GM18867 (cell line): ENCODE data around the gene KLHL1.

ENCODE experiments used
- ATAC-seq: cut with Tn5 transposase; IDR thresholded peaks from one replicate; pipeline ENCODE4 v1.9.1; 2021; ENCODE audit warnings: mild to moderate bottlenecking, moderate library complexity; ENCODE audit not compliant: unreplicated experiment

KLHL1 gene

GRCh38 chr13:69690999-69691398, 417.3 kb downstream of the KLHL1 start:
- no peak for ATAC-seq

DNA sequence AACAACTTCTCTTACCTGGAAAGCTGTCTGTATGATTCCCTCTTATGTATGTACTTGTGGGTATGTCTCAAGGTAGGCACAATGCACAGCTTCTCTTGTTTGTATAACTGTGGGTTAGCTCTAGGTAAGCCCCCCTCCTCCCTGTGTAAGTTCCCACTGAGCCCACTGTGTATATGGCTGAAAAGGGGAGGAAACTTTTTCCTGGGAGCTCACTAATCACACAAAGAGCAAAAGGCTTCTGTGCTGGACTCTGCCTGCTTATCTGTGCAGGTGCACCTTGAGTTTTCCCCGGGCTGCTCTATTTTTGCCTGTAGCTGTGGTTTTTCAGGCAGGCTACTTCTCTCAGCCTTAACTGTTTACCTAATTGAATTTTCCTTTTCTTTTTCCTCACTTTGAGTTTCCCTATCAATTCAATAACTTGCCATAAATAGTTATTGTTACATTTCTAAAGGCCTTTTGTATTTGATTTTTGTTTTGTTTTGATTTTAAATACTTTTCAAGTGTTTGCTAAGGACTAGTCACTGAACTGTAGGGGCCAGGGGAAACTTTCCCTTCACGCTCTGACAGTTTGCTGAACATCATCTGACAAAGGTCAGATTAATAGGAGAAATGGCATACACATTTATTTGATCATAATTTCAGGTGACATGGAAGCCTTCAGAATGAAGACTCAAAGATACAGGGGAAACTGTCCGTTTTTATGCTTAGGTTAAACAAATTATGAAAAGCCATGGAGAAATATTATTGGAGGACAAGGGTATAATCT, 424.1 kb downstream of the KLHL1 start:
- ATAC-seq: no peak

DNA sequence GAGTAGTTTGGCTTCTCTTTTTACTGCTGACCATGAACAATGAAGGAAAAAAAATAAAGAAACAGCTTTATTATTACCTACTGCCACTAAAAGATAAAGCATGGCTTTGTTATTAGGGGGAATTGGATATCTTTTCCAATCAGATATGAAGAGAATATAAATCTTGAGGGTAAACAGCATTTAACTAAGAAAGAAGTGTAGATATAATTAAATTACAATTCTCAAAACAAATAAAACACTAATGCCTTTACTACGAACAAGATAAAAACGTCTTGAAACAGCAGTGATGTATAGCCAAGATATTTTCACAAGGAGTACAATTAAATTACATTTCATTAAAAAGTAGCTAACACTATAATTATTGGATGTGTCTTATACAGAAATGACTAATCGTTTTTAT, 426.5 kb downstream of the KLHL1 start:
- no peak for ATAC-seq

- no peak for ATAC-seq
These were observed 430.9 kb downstream of the KLHL1 start for GRCh38 chr13:69677343-69677742.

DNA sequence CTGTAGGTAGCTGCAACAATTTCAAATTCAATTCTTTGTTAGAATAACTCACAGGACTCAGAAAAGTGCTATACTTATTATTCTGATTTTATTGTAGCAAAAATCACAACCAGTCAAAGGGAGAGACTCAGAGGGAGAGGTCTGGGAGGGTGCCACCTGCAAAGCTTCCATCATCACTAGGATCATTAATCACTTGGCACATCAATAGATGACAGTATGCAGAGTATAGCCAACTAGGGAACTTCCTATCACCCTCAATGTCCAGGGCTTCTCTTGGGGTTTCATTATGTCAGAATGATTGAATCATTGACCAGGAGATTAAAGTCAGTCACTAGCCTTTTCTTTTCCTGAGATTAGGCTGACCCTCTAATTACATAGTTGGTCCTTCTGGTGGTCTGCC, 432.0 kb downstream of the KLHL1 start:
- no peak for ATAC-seq

- no peak for ATAC-seq
These were observed 448.1 kb downstream of the KLHL1 start for GRCh38 chr13:69660155-69660554.

DNA sequence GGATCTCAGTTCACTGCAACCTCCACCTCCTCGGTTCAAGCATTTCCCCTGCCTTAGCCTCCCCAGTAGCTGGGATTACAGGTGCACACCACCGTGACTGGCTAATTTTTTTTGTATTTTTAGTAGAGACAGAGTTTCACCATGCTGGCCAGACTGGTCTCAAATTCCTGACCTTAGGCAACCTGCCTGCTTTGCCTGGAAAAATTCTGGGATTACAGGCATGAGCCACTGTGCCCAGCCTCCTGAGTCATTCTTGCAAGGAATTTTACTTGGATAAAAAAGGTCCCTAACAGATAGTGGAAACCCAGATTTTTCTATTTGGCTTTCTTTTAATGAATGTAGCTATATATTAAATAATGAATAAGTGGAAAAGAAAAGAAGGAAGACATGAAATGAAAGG, 450.6 kb downstream of the KLHL1 start:
- ATAC-seq: no peak

DNA sequence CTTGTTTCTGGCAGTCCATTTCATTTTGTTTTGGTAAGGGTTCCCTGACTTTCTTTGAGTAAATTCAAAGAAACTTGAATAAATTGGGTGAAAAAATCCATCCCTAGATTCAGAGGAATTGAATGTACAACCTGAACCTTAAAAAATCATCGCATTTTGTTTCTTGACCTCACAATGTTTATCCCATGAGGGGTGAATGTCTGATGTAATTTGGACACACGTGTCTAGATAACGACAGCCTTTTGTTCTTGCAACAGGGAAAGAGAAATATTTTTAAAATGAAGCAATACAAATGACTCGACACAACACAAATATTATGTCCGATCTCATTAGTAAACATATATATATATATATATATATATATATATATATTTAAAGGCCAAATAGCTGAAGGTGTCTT, 453.9 kb downstream of the KLHL1 start:
- no peak for ATAC-seq
